WTC11 (cell line): ENCODE results near the gene GZMM.

Experiments
- EMX1 ChIP-seq: fragments of 250-450 bp; sonication (Bioruptor Pico); IDR thresholded peaks from 2 replicates; pipeline ENCODE4 v1.8.0; 2021; ENCODE audit warnings: mild to moderate bottlenecking
- NFYB ChIP-seq: sonication (generic); formaldehyde crosslinking; conservative IDR thresholded peaks from 2 replicates; pipeline ENCODE4 v1.8.0; 2022; ENCODE audit warnings: low read depth, missing genetic modification reagents
- OVOL2 ChIP-seq: fragments of 250-450 bp; sonication (Bioruptor Pico); IDR thresholded peaks from 2 replicates; pipeline ENCODE4 v1.9.0; 2021; ENCODE audit warnings: mild to moderate bottlenecking, borderline replicate concordance
- TCF7 ChIP-seq: sonication (generic); formaldehyde crosslinking; IDR thresholded peaks from 2 replicates; pipeline ENCODE4 v1.8.0; 2022; ENCODE audit warnings: mild to moderate bottlenecking, low read depth, missing genetic modification reagents, moderate library complexity
- ZNF121 ChIP-seq: sonication (generic); formaldehyde crosslinking; IDR thresholded peaks from 2 replicates; pipeline ENCODE4 v1.8.0; 2023; ENCODE audit warnings: missing genetic modification reagents
- ZNF232 ChIP-seq: sonication (generic); formaldehyde crosslinking; IDR thresholded peaks from 2 replicates; pipeline ENCODE4 v1.8.0; 2022; ENCODE audit warnings: mild to moderate bottlenecking, missing genetic modification reagents
- ZNF423 ChIP-seq: fragments of 250-450 bp; sonication (Bioruptor Pico); IDR thresholded peaks from 2 replicates; pipeline ENCODE4 v2.1.2; 2022; ENCODE audit warnings: mild to moderate bottlenecking, moderate library complexity
- TF ChIP-seq, protein P1 (sequence below): fragments of 200-600 bp; IDR thresholded peaks from 2 replicates; pipeline ENCODE4 v1.8.0; 2022; ENCODE audit warnings: antibody characterized with exemption
- TF ChIP-seq, protein P2 (sequence below): sonication (generic); formaldehyde crosslinking; IDR thresholded peaks from 2 replicates; pipeline ENCODE4 v1.8.0; 2023; ENCODE audit warnings: mild to moderate bottlenecking, missing genetic modification reagents
- TF ChIP-seq, protein P3 (sequence below): sonication (generic); formaldehyde crosslinking; IDR thresholded peaks from 2 replicates; pipeline ENCODE4 v1.8.1; 2022; ENCODE audit warnings: low read depth, missing genetic modification reagents, borderline replicate concordance
- TF ChIP-seq, protein P4 (sequence below): sonication (generic); formaldehyde crosslinking; IDR thresholded peaks from 2 replicates; pipeline ENCODE4 v1.8.0; 2022; ENCODE audit warnings: mild to moderate bottlenecking, missing genetic modification reagents
- TF ChIP-seq, protein P5 (sequence below): fragments of 250-450 bp; sonication (Bioruptor Pico); IDR thresholded peaks from 2 replicates; pipeline ENCODE4 v1.9.0; 2021; ENCODE audit warnings: moderate library complexity, mild to moderate bottlenecking, inconsistent platforms, borderline replicate concordance

DNA sequence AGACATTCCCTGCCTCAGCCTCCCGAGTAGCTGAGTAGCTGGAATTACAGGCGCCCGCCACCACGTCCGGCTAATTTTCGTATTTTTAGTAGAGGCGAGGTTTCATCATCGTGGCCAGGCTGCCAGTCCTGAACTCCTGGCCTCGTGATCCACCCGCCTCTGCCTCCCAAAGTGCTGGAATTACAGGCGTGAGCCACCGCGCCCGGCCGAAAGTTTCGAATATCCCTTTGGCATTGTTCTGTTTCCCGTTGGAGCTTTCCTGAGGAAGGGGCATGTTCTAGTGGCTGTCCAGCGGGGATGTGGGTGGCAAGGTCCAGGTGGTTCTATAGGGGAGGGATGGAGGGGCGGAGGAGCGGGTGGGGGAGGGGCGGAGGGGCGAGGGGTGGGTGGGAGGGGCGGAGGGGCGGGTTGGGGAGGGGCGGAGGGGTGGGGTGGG is 26.4 kb downstream of the GZMM start:
- TF ChIP-seq ZNF121: no peak
- TF ChIP-seq, protein P1, sequence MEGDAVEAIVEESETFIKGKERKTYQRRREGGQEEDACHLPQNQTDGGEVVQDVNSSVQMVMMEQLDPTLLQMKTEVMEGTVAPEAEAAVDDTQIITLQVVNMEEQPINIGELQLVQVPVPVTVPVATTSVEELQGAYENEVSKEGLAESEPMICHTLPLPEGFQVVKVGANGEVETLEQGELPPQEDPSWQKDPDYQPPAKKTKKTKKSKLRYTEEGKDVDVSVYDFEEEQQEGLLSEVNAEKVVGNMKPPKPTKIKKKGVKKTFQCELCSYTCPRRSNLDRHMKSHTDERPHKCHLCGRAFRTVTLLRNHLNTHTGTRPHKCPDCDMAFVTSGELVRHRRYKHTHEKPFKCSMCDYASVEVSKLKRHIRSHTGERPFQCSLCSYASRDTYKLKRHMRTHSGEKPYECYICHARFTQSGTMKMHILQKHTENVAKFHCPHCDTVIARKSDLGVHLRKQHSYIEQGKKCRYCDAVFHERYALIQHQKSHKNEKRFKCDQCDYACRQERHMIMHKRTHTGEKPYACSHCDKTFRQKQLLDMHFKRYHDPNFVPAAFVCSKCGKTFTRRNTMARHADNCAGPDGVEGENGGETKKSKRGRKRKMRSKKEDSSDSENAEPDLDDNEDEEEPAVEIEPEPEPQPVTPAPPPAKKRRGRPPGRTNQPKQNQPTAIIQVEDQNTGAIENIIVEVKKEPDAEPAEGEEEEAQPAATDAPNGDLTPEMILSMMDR: no peak
- TF ChIP-seq, protein P2, sequence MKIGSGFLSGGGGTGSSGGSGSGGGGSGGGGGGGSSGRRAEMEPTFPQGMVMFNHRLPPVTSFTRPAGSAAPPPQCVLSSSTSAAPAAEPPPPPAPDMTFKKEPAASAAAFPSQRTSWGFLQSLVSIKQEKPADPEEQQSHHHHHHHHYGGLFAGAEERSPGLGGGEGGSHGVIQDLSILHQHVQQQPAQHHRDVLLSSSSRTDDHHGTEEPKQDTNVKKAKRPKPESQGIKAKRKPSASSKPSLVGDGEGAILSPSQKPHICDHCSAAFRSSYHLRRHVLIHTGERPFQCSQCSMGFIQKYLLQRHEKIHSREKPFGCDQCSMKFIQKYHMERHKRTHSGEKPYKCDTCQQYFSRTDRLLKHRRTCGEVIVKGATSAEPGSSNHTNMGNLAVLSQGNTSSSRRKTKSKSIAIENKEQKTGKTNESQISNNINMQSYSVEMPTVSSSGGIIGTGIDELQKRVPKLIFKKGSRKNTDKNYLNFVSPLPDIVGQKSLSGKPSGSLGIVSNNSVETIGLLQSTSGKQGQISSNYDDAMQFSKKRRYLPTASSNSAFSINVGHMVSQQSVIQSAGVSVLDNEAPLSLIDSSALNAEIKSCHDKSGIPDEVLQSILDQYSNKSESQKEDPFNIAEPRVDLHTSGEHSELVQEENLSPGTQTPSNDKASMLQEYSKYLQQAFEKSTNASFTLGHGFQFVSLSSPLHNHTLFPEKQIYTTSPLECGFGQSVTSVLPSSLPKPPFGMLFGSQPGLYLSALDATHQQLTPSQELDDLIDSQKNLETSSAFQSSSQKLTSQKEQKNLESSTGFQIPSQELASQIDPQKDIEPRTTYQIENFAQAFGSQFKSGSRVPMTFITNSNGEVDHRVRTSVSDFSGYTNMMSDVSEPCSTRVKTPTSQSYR (CRISPR knock-in tag): no peak
- no peak for TF ChIP-seq ZNF232 (CRISPR knock-in tag)
- TF ChIP-seq, protein P3, sequence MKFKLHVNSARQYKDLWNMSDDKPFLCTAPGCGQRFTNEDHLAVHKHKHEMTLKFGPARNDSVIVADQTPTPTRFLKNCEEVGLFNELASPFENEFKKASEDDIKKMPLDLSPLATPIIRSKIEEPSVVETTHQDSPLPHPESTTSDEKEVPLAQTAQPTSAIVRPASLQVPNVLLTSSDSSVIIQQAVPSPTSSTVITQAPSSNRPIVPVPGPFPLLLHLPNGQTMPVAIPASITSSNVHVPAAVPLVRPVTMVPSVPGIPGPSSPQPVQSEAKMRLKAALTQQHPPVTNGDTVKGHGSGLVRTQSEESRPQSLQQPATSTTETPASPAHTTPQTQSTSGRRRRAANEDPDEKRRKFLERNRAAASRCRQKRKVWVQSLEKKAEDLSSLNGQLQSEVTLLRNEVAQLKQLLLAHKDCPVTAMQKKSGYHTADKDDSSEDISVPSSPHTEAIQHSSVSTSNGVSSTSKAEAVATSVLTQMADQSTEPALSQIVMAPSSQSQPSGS (CRISPR knock-in tag): no peak
- TF ChIP-seq, protein P4, sequence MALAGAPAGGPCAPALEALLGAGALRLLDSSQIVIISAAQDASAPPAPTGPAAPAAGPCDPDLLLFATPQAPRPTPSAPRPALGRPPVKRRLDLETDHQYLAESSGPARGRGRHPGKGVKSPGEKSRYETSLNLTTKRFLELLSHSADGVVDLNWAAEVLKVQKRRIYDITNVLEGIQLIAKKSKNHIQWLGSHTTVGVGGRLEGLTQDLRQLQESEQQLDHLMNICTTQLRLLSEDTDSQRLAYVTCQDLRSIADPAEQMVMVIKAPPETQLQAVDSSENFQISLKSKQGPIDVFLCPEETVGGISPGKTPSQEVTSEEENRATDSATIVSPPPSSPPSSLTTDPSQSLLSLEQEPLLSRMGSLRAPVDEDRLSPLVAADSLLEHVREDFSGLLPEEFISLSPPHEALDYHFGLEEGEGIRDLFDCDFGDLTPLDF (CRISPR knock-in tag): no peak
- TF ChIP-seq EMX1 (CRISPR knock-in tag): no peak
- no peak for TF ChIP-seq TCF7
- TF ChIP-seq, protein P5, sequence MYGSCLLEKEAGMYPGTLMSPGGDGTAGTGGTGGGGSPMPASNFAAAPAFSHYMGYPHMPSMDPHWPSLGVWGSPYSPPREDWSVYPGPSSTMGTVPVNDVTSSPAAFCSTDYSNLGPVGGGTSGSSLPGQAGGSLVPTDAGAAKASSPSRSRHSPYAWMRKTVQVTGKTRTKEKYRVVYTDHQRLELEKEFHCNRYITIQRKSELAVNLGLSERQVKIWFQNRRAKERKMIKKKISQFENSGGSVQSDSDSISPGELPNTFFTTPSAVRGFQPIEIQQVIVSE (CRISPR knock-in tag): no peak
- TF ChIP-seq OVOL2 (CRISPR knock-in tag): no peak
- no peak for TF ChIP-seq ZNF423 (CRISPR knock-in tag)
- TF ChIP-seq NFYB (CRISPR knock-in tag): no peak
